ENCODE results near the gene PROM2. TPM values are rescaled to one million over a fixed set of nuclear protein-coding genes. Genes with fewer than 3 reads are reported as not detected.
A peak's percentile ranks its signal among the peaks of the same experiment; 100 is the strongest.

The PROM2 gene
- total and polyA plus RNA-seq, 2 experiments from 2014 or later: 2.1 to 2.2 TPM

- TF ChIP-seq ZNF462 (CRISPR knock-in tag; IDR thresholded peaks at IDR 0.05) (no peak), NANOG (IDR thresholded peaks at IDR 0.05; ENCODE audit: borderline replicate concordance) (no peak)
These were observed 48.6 kb upstream of the PROM2 start (continued) for GRCh38 chr2:95225658-95226057.

- Histone ChIP-seq H3K9me2 (ENCODE audit: insufficient read depth) (no peaks in the 10 kb centered on the region; the same call in 1 of the 2 replicates), H2AFZ (no peak overlapping the region), H3F3A (replicated peaks; ENCODE audit: low read depth) (no peaks in the 10 kb centered on the region), H3K36me3 (ENCODE audit: insufficient read depth) (no peaks in the 10 kb centered on the region; the same call in 1 of the 2 replicates), H3K4me3 (no peak overlapping the region), H3K4me2 (no peak overlapping the region), H4K20me1 (replicated peaks; ENCODE audit: insufficient read depth) (no peaks in the 10 kb centered on the region), H3K27ac (ENCODE audit: low read depth) (no peak overlapping the region), H3K27me3 (ENCODE audit: insufficient read depth) (no peaks in the 10 kb centered on the region), H3K4me1 (ENCODE audit: insufficient read depth) (no peaks in the 10 kb centered on the region), H3K79me2 (replicated peaks; ENCODE audit: insufficient read depth) (no peaks in the 10 kb centered on the region)
- Mint-ChIP-seq H3K4me1 (peaks cover 2% of the 10 kb centered on the region; the same call in 2 of the 3 replicates), H3K36me3 (ENCODE audit: low read depth) (peaks cover 3% of the 10 kb centered on the region; the same call in 1 of the 3 replicates), H3K27ac (no peak overlapping the region), H3K4me3 (no peak overlapping the region), H3K27me3 (ENCODE audit: insufficient read depth, low read depth, poor library complexity) (peaks cover 5% of the 10 kb centered on the region), H3K9me3 (peaks cover 21% of the 10 kb centered on the region)
- ATAC-seq (peak; percentile 94), DNase-seq (ENCODE audit: low spot score) (peak; percentile 94)
- TF ChIP-seq CTCF (conservative IDR thresholded peaks at IDR 0.05; ENCODE audit: low read depth in 2 of 2) (peak; percentile 86 to 89), EZH2phosphoT487 (IDR thresholded peaks at IDR 0.05; ENCODE audit: unreplicated experiment) (no peak), CREB1 (CRISPR knock-in tag; IDR thresholded peaks at IDR 0.05; ENCODE audit: low read depth) (peak; percentile 57)
These were observed 42.5 kb upstream of the PROM2 start for GRCh38 chr2:95231723-95232122.

All from GM23338 (cell line).